MV-4-11 (cell line): Measurements from ENCODE around the gene NUDCD3.

Experiments
- DNase-seq: peaks from one replicate; lab custom pipeline; 2025; lab: John Stamatoyannopoulos, UW

NUDCD3 gene

DNA sequence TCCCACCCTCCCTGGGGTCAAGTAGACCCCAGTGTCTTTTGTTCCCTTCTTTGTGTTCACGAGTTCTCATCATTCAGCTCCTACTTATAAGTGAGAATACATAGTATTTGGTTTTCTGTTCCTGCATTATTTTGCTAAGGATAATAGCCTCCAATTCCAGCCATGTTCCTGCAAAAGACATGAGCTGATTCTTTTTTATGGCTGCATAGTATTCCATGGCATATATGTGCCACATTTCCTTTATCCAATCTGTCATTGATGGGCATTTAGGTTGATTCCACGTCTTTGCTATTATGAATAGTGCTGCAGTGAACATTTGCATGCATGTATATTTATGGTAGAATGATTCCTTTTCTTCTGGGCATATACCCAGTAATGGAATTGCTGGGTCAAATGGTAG lies 136.8 kb downstream of the NUDCD3 start:
- no peak for DNase-seq

GRCh38 chr7:44348851-44349781 lies 141.3 kb downstream of the NUDCD3 start:
- no peak for DNase-seq

GRCh38 chr7:44348300-44348699 lies 142.2 kb downstream of the NUDCD3 start:
- peak; percentile 42 for DNase-seq

- DNase-seq = no peak
These were observed 142.8 kb downstream of the NUDCD3 start for GRCh38 chr7:44347546-44348114.

DNA sequence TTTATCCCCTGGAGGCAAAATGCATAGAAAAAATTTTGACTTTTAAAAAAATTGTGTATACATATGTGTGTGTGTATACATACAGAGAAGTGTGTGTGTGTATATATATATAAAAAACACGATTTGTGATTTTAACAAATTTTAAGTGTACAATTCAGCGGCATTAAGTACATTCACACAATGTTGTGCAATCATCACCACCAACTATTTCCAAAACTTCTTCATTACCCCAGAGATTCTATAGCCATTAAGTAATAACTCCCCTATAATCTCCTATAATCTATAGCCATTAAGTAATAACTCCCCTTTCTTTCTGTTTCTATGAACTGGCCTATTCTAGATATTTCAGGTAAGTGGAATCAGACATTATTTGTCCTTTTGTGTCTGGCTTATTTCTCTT lies 144.4 kb downstream of the NUDCD3 start:
- DNase-seq = no peak

DNA sequence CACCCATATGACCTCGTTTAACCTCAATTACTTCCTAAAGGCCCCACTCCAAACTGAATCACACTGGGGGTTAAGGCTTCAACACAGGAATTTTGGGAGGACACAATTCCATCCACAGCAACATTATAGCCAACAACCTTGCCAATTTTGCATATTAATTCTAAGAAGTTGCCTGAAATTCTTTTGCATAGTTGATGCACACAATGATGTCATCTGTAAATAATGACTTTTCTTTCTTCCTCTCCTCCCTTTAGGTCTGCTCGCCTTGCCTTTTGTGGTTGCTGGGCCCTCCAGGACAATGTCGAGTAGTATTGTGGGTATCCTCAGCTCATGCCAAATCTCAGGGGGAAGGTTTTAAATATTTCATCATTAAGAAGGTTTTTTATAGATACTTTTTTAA lies 149.1 kb downstream of the NUDCD3 start:
- no peak for DNase-seq

GRCh38 chr7:44338600-44338999 lies 151.9 kb downstream of the NUDCD3 start:
- DNase-seq = peak; percentile 47

- no peak for DNase-seq
These were observed 154.0 kb downstream of the NUDCD3 start for GRCh38 chr7:44336491-44336890.

- no peak for DNase-seq
These were observed 155.3 kb downstream of the NUDCD3 start for GRCh38 chr7:44335184-44335583.

- DNase-seq = no peak
These were observed 155.7 kb downstream of the NUDCD3 start for GRCh38 chr7:44334734-44335097.

- DNase-seq = no peak
These were observed 156.3 kb downstream of the NUDCD3 start for GRCh38 chr7:44333911-44334733.

GRCh38 chr7:44331682-44332081 lies 158.8 kb downstream of the NUDCD3 start:
- no peak for DNase-seq

GRCh38 chr7:44330331-44330730 lies 160.1 kb downstream of the NUDCD3 start:
- no peak for DNase-seq

DNA sequence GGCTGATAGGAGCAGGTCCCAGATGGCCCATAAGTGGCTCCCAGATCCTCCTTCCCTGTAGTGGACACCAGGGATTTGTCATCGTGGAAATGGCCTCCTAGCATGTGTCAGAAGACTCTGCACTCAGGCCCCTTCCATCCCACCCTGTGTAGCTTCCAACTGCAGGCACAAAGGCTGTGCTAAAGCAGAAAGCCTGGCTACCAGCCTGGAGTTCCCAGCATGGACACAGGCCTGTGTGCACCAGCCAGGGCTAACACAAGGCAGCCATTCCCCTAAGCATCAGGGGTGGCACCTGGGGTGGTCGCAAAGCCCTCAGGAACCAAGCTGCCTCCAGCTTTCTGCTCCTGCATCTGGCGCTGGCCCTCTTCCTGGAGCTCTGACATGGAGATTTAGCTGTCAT lies 160.6 kb downstream of the NUDCD3 start:
- DNase-seq = no peak
